ENCODE results near the gene FAM76B.

DNA sequence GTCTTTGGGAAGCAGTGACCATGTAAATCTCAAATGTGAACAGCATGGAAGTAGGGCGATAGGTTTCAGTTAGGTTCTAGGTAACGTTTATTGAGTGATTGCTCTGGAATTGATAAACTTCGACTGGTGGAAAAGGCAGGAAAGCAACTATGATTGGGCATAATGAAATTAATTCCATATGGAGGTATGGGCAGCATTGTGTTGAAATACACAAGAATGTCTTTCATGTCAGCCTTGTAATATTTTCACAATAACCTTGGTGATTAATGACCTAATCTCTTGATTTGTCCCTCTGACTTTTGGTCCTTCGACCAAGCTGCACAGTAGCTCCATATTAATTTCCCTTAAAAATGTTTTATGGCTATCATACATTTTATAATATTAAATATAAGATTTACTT, 3.5 kb upstream of the FAM76B start:
- no peak for TF ChIP-seq POLR2A (IDR thresholded peaks at IDR 0.05)
- TF ChIP-seq, protein P1, sequence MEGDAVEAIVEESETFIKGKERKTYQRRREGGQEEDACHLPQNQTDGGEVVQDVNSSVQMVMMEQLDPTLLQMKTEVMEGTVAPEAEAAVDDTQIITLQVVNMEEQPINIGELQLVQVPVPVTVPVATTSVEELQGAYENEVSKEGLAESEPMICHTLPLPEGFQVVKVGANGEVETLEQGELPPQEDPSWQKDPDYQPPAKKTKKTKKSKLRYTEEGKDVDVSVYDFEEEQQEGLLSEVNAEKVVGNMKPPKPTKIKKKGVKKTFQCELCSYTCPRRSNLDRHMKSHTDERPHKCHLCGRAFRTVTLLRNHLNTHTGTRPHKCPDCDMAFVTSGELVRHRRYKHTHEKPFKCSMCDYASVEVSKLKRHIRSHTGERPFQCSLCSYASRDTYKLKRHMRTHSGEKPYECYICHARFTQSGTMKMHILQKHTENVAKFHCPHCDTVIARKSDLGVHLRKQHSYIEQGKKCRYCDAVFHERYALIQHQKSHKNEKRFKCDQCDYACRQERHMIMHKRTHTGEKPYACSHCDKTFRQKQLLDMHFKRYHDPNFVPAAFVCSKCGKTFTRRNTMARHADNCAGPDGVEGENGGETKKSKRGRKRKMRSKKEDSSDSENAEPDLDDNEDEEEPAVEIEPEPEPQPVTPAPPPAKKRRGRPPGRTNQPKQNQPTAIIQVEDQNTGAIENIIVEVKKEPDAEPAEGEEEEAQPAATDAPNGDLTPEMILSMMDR (IDR thresholded peaks at IDR 0.05) = no peak
